NCI-H524 treated with DMSO at 0.1 percent for 48 hours (cell line): ENCODE data around the gene WWP2.

Experiments used
- DNase-seq: peaks from one replicate; lab custom pipeline; 2025; lab: John Stamatoyannopoulos, UW

The WWP2 gene

DNA sequence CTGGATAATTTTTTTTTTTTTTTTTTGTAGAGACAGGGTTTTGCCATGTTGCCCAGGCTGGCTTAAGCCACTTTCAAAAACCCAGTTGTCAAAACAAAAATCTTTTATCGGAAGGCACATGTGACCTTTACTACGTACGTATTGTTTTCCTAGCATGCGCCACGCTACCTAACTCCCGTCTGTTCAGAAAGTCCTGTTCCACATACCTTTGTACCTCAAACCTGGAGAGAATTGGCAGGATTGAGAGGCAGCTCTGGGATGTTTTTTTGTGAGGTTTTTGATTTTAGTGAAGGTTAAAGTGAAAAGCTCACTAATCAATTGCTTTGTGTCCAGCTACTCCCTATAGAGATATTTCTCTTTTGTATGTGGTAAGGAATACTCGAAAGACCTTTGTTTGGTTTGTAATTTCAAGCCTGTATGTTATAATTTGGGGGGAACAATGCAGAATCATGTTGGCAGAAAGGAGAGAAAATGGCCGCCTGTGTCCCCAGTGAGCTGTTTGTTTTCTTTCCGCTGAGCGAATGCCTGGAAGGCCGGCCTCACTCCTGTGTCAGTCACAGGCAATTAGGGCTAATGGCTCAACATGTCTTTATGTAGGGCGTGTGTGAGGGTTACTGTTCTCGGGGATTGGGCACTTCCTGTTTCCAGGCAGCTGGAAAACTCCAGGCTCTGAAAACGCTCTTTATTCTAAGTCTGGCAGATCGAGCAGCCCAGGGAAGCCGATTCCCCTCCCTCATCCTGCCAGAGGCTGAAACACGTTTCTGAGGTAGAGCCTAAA is 128.2 kb downstream of the WWP2 start:
- no peak for DNase-seq

DNA sequence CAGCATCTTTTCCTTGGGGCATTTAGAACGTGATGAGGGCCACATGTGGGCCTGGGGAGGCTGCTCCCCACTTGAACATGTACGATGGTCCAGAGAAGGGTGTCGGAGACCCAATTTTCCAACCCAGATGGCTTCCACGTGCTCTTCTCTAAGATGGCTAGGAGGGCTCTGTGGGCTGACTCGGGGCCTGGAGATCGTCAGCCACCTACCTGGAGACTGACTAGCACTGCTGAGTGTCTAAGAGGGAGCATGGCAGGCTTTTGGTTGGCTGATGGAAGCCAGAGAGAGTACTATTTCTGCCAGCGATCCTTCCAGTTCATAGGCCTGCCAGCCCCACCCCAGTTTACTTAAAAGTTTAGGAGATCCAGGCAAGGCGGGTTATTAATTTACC is 128.8 kb downstream of the WWP2 start:
- no peak for DNase-seq

DNA sequence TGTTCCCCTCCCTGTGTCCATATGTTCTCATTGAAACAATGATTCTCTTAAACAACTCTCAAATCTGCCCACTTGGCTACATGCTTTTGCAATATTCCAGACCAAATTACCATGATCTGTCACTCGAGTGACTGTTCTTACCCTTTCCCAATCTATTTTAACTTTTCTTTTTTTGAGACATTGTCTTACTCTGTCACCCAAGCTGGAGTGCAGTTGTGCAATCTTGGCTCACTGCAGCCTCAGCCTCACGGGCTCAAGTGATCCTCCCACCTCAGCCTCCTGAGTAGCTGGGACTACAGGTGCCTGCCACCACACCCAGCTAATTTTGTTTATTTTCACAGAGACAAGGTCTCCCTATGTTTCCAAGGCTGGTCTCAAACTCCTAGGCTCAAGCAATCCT is 130.2 kb downstream of the WWP2 start:
- no peak for DNase-seq

DNA sequence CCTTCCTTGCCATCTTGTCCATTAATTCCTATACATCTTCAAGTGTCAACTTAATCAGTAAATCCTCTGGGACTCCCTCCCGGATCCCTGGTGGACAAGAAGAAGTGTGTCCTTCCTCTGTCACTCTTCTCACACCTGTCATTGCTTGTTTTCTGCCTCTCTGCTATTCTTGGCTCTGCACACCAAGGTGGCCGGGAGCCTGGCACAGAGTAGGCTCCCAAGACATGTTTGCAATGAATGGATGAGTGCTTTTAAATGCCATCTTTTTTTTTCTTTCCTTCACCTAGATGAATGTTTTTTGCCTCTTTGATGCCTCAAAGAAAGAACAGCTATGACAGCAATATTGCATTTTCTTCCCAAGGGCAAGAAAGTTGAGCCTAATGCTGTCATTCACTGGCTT is 131.0 kb downstream of the WWP2 start:
- no peak for DNase-seq

DNA sequence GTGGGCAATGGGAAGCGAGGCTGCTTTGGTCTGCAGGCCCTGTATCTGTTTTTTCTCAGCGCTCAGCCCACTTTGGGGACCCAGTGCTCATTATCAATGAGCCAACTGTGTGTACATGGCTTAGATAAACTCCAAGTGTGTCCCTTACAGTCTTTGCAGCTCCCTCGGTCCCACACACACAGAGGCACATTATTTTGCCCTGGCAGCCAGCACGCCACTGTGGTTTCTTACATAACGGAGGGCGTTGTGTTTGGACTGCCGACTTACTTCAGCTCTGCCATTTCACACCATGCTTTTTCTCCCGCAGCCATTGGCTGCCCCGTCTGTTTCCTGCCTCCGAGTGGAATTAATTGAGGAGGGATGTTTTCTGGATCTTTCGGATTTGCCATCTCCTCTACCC is 132.5 kb downstream of the WWP2 start:
- DNase-seq, result no peak

DNA sequence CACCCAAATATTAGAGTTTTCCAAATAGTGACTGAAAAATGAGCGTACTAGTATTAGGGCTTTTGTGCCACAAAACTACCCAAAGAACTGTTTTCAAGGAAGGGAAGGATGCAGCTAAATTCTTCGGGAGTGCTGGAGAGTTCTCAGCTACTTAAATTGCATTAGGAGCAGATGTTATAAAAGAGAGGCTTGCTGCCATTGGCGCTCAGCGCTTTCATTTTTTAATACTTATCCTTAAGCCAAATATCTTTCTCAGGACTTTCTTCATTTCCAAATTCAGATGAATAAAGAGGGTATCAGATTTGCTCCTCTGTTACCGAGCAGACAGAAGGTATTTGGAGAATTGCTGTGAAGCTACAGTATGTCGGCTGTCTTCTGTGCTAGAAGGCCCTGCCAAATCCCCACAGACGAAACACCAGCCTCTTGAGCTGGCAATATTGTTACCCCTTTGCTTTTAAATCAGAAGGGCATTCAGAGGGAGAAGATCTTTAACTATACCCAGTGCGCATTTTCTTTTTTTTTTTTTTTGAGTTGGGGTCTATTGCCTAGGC is 141.8 kb downstream of the WWP2 start:
- DNase-seq, result no peak

DNA sequence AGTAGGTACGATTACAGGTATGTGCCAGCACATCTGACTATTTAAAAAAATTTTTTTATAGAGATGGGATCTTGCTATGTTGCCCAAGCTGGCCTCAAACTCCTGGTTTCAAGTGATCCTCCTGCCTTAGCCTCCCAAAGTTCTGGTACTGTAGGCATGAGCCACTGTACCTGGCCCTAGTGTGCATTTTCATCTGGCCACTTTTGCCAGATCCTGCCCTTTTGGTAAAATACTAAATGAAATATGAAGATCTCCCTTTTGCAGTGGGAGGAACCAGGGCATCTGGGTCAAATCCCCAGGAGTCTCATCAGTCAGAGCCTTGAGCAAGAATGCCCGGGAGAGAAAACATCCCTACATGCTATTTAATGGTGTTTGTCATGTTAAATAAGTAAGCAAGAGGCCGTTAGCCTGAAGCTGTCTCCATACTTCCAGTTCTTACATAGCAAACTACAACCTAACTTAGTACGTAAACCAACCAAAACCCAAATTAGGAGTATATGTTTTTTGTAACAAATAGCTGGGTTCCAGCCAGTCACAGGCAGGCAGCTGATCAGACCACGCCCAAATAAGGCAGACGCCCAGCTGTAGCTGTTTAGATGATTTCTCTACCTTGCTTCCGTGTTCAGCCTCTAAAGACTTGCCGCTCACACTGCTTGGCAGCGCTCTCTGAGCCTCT is 142.5 kb downstream of the WWP2 start:
- no peak for DNase-seq

DNA sequence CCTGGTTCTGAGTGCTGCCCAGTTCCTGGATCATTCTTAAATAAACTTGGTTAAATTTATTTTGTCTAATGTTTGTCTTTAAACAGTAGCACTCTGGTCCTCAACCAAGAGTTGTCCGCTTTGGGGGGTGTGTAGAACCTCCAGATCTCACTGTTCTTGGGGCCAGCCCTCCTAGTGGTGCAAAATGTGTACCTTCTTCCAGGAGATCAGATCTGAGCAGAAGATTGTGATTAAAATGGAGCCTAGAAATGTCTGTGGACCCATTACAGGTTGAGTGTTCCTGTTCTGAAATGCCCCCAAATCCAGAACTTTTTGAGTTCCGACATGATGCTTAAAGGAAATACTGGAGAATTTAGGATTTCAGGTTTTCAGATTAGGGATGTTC is 143.0 kb downstream of the WWP2 start:
- DNase-seq, result no peak

DNA sequence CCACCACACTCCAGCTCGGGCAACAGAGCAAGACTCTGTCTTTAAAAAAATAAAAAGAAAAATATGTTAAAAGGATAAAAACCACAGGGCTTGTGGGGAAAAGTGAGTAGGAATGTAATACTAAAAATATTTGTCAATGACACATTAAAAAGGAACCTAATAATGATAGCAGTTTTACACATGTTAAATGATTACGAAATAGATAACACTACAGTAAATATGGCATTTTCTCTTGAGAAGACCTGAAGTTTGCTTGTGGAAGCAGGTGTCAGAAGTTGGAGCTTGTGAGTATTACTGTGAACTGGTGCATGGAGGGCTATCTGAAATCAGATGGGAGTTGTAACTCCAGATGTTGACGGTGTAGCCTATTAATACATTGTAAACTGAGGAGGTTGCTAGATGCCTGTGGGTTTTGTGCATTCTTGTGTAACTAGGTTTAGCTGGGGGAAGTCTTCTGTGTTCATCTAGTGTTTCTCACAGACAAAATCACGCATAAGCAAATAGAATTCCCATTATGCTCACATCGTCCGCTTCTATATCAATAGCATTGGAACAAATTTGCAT is 144.8 kb downstream of the WWP2 start:
- no peak for DNase-seq

DNA sequence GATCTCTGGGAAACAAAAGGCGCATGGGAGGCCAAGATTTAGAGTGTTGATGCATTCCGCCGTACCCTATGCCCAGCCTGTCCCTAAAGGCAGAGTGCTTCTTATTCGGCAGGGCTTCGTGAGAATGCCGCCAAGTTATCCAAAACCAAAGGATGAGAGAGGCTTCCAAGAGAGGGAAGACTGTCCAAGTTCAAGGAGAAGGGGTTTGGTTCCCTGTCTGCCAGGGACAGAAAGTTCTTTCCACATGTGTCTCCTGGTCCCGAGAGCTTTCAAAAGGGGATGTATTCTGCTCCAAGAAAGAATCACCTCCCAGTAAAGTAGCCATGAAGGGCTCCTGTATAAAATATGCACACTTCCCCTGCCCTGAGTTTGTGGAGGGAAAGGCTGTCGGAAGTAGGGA is 146.9 kb downstream of the WWP2 start:
- no peak for DNase-seq

DNA sequence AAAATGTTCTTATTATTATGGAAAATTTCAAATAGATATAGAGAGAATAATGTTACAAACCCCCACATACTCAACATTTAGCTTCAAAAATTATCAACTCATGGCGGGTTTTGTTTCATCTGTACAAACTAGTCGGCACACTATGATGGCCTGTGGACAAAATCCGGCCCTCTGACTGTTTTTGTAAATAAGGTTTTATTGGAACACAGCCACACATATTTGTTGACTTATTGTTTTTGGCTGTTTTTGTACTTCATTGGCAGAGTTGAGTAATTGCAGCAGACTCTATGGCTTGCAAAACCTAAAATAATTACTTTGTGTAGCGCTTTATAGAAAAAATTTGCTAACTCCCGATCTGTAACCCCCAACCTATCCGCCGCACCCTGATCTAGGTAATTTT is 147.6 kb downstream of the WWP2 start:
- no peak for DNase-seq

DNA sequence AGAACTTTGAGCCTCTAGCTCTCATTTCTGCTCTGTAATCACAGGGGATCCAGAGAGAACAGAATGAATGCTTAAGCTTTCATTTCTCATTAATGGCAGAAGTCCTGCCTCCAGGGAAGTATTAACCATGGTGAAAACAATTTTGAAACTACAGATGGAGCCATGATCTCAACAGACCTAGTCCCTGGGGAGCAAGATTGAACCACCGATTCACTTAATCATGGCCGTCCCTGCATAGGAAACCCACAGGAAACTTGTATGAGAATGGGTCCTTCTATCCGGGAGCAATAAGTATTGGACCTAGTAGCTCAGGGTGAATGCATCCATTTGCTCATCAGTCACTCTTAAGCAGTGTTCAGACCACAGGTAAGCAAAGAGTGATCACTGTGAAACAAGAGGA is 148.8 kb downstream of the WWP2 start:
- no peak for DNase-seq

DNA sequence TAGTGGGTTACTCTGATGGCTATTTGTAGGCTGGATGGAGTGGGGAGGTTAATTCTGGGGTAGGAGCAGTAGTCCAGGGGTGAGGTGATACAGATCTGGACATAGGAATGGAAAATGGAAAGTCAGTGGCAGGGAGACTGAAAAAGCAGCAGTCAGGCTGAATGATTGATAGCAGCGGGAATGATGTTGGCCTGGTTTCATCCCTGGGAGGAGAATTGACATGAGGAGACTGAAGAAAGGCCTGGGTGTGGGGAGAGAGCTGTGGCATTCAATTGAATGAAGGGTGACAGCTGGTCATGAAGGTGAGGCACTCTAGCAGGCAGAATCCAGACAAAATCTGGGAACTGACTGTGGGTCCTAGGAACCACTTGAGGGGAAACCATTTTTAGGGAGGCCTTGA is 154.3 kb downstream of the WWP2 start:
- no peak for DNase-seq

DNA sequence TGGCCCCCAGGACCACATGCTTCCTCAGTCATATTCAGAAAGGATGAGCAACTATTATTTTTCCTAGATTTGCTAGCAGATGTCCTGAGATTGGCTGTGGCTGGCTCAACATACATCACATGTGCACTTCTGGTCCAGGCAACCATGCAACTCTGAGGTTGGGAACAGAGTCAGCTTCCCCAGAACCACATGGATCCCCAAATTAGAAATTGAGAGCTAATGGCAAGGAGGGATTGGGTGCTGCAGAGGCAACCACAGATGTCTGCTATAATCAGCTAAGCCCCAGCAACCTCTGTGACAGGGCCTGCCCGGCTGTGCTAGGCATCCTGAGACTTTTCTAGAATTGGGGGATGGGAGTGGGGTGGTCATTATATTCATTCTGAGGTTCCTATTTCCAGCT is 155.2 kb downstream of the WWP2 start:
- no peak for DNase-seq

DNA sequence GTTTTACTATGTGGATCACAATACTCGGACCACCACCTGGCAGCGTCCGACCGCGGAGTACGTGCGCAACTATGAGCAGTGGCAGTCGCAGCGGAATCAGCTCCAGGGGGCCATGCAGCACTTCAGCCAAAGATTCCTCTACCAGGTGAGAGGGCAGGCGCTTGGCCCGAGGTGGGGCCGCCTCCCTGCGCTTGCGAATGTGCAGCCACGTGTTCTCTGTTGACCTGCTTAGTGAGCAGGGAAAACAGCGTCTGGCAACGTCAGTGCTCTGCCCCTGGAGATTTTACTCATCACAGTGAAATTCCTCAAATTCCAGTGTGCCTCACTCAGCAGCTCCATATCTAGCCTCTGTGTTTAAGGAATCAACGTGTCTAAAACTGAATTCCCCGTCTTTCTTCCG is 155.6 kb downstream of the WWP2 start:
- no peak for DNase-seq

DNA sequence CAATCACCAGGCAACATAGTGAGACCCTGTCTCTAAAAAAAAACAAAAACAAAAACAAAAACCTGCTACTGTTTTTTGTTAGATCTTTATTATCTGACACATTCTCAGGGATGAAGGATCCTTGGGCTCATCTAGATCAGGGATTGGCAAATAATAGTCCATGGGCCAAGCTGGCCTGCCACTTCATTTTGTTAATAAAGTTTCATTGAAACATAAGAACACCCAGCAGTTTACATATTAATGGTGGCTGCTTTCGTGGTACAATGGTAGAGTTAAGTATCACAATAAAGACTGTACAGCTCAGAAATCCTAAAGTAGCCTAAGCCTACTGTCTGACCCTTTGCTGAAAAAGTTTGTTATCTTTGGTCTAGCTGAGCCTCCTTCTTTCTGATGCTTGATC is 156.1 kb downstream of the WWP2 start:
- no peak for DNase-seq

DNA sequence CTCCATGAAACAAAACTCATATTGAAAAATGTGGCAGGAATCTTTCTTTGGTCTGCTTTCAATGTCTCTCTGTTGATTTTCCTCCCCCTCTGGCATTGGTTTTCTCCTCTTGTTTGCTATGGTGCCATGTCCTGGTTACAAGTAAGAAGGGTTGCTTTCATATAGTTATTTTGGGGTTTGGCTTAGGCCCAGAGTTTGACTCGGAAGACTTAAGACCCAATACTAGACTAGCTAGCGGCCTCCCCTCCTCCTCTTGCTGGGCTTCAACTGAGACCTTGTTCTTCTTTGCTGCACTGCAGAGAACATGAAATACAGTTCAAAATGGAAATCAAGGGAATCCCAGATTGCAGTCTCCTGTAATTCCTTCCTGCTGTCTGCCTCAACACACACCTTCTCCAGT is 159.0 kb downstream of the WWP2 start:
- no peak for DNase-seq

DNA sequence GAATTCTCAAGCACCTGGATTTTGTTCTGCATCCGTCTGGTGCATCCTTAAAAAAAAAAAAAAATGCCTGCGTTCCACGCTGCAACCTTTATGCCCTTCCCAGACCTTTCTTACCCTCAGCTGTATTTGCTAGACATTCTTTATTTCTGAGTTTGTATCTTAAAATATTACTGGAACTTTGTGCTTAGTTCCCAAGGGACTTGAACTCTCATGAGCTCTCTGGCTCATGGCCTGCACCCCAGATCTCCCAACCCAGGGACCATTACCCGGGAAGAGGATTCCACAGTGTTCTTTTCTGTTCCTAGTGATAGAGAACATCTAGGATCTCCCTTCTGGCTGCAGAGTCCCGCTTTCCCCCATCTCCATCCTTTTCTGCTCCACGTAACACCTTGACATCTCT is 160.1 kb downstream of the WWP2 start:
- DNase-seq, result no peak

DNA sequence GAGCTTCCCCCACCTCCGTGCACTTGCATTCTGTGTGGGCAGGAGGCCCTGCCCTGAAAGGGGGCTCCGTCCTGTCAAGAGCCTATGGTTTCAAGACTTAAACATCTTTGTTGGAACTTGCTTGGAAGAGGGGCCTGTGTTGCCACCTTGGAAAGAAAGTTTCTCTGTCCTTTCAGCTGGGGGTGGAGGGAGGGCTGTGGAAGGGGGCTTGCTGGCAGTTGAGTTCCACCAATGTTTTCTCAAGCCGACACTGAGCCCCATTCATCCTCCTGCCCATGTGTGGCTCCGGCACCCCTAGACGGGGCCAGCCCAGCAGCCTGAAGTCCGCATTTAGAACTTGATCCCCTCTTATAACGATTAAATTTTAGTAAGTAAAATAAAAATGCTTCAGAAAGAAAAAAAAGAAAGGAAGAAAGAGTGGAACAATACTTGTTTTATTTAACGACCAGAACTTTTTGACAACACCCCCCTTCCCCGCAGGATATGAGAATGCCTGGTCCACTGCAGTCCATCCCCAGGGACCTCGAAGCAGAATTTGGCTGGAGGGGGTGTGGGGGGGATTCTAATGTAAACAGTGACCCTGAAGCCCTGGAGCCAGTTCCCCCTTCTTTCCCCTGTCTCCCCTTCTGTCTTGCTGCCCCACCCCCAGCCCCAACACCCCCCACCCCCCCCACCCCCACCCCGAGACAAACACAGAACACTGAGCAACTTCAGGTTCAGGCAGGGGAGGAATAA is 162.1 kb downstream of the WWP2 start:
- DNase-seq, result no peak

DNA sequence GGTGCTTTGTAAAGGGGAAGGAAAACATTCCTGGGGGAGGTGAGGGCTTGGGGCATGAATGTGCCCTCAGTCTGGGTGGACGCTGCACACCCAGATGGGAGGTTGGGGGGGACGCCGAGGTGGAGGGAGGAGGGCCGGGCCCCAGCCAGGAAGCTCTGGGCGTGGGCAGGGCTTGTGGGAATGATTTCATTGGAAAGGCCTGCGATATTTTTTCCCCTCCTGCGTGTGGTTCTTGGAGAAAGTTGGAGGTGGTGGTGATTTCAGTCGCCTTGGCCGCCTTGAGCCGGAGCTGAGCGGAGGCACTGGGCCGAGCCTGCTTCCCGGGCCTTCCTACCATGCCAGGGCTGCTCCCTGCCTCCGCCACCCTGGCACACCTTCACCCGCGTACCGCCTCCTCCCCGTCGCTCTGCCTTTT is 162.7 kb downstream of the WWP2 start:
- no peak for DNase-seq

DNA sequence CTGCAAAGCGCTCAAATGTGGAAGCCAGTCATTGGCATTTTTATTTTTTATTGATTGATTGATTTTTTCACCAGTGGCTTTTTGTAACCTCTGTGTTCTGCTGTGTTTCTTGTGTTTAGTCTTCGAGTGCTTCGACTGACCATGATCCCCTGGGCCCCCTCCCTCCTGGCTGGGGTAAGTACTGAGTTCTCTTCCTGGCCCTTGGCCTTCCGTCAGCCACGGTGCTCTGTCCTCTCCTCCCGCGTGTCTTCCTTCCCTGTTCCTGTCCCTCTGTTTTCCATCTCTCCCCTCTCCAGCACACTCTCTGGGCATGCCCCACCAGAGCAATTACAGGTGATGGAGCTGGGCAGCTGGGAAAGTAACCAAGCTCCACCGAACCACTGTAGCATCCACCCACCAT is 163.2 kb downstream of the WWP2 start:
- no peak for DNase-seq

DNA sequence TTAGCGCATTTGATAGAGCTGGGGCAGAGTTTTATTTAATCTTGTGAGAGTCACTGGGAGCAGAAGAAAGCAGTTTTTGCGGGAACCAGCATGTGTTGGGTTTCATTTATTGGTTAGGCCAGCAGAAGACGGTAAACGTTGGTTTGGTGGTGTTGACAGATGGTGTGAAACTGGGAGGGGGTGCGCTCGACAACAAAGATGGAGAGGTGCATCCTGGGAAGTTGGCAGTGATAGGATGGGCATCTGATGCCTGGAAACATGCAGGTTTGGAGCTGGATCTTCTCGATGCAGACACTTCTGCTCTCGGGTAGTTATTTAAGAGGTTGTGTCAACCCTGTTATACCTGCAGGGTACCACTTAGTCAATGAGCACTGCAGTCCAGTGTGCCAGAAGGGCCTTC is 164.1 kb downstream of the WWP2 start:
- no peak for DNase-seq
